Testis (tissue), 2 donors: ENCODE measurements around the gene PLCD3.

Experiments used
- POLR2A ChIP-seq: fragments of 450-650 bp; IDR thresholded peaks from one replicate; pipeline ENCODE4 v1.6.1; 2017; ENCODE audit warnings: antibody characterized with exemption, mild to moderate bottlenecking, moderate library complexity
- TF ChIP-seq, protein P1 (sequence below), 3 experiments: fragments of 450-650 bp in 2 of 3; fragments of 200-600 bp in 1 of 3; sonication (generic) in 1 of 3; IDR thresholded peaks; one replicate each; pipeline ENCODE4 v1.5.1; 2016 to 2019; ENCODE audit warnings: antibody characterized with exemption in 3 of 3, mild to moderate bottlenecking in 2 of 3, moderate library complexity in 1 of 3

- TF ChIP-seq, protein P1, sequence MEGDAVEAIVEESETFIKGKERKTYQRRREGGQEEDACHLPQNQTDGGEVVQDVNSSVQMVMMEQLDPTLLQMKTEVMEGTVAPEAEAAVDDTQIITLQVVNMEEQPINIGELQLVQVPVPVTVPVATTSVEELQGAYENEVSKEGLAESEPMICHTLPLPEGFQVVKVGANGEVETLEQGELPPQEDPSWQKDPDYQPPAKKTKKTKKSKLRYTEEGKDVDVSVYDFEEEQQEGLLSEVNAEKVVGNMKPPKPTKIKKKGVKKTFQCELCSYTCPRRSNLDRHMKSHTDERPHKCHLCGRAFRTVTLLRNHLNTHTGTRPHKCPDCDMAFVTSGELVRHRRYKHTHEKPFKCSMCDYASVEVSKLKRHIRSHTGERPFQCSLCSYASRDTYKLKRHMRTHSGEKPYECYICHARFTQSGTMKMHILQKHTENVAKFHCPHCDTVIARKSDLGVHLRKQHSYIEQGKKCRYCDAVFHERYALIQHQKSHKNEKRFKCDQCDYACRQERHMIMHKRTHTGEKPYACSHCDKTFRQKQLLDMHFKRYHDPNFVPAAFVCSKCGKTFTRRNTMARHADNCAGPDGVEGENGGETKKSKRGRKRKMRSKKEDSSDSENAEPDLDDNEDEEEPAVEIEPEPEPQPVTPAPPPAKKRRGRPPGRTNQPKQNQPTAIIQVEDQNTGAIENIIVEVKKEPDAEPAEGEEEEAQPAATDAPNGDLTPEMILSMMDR (IDR thresholded peaks at IDR 0.05) = no peak
- TF ChIP-seq POLR2A = no peak
Measured at GRCh38 chr17:45106582-45106981, 25.7 kb downstream of the PLCD3 start.
